ENCODE measurements around the gene MYOM3. TPM values are rescaled to one million over a fixed set of nuclear protein-coding genes. Genes with fewer than 3 reads are reported as not detected.
A peak's percentile ranks its signal among the peaks of the same experiment; 100 is the strongest.

The MYOM3 gene
- total and polyA plus RNA-seq, 2 of the 13 experiments (the other 11 are each of a cell fraction or from before 2014, with no cell fraction given) = 5.8 to 15.3 TPM

GRCh38 chr1:24119859-24120756, 8.2 kb upstream of the MYOM3 start:
- peak overlapping the region; percentile 66 for H3K4me2 ChIP-seq (ENCODE audit: low read depth, low read length)
- WGBS (ENCODE audit: low lambda C conversion rate) = 5% methylated on average over 10 of the region's 17 CpGs
- H3K27ac ChIP-seq (ENCODE audit: extremely low read length, insufficient read depth, low read length) = peak overlapping the region; percentile 79
- peak; percentile 93 for FAIRE-seq
- DNase-seq (ENCODE audit: low spot score) = peak; percentile 85
- peak overlapping the region in 2 of 3 experiments; percentile 0 to 36; a peak in 3 of 6 replicates for H3K4me3 ChIP-seq (replicated peaks in 1 of 3; ENCODE audit: insufficient read depth in 1 of 3, low read depth in 2 of 3, low read length in 3 of 3)
- no peaks in the 10 kb centered on the region for H4K20me1 ChIP-seq (ENCODE audit: insufficient read depth, low read length)
- no peak overlapping the region for H2AFZ ChIP-seq (ENCODE audit: low read length)
- CTCF ChIA-PET (ENCODE audit: low intra/inter-chr PET ratio, low total read pairs) = no interaction called here
- POLR2A ChIA-PET = interaction anchor here (0.7 to 4.3 kb wide), 9 partner anchors 8 to 167 kb away, joined by 3 to 44 read pairs (median 5); partner anchors contain the start of genes IL22RA1, MYOM3 and SRSF10
- in situ Hi-C loops (cut with HindIII; ENCODE audit: extremely low pct_ligation_motif_present, low pct_unique_long_range_greater_than_20kb) (no loop called here), intact Hi-C loops (cut with micrococcal nuclease; ENCODE audit: unreplicated experiment) (no loop called here)
- no peaks in the 10 kb centered on the region for H3K27me3 ChIP-seq (ENCODE audit: control insufficient read depth in 1 of 2, insufficient read depth in 2 of 2, low read length in 2 of 2)
- no peaks in the 10 kb centered on the region for H3K79me2 ChIP-seq (ENCODE audit: insufficient read depth, low read length)
- H3K36me3 ChIP-seq (replicated peaks in 1 of 2; ENCODE audit: control insufficient read depth in 1 of 2, insufficient read depth in 2 of 2, low read length in 2 of 2) = 0 out of 5 replicates have a peak, but pooled peaks cover 0 to under 1% of the 10 kb centered on the region in 2 experiments
- H3K4me1 ChIP-seq (ENCODE audit: insufficient read depth, low read length) = peaks cover 64% of the 10 kb centered on the region
- H3K9ac ChIP-seq (ENCODE audit: insufficient read depth, low read depth, low read length) = peak overlapping the region; percentile 50
- no TSS peak for BruUV-seq (replicated peaks)
- ATAC-seq = peak; percentile 77
- no peaks in the 10 kb centered on the region for H3K9me3 ChIP-seq (ENCODE audit: low read length)
- no peak for TF ChIP-seq ZNF652 (CRISPR knock-in tag; IDR thresholded peaks at IDR 0.05; ENCODE audit: borderline replicate concordance, low read depth)
- TF ChIP-seq PRDM10 (CRISPR knock-in tag; IDR thresholded peaks at IDR 0.05; ENCODE audit: low read depth) = no peak
- no peak for TF ChIP-seq ZNF569 (CRISPR knock-in tag; IDR thresholded peaks at IDR 0.05; ENCODE audit: borderline replicate concordance)
- TF ChIP-seq CEBPZ (IDR thresholded peaks at IDR 0.05; ENCODE audit: low read length) = no peak
- no peak for TF ChIP-seq ZNF432 (CRISPR knock-in tag; IDR thresholded peaks at IDR 0.05; ENCODE audit: borderline replicate concordance)
- TF ChIP-seq SALL1 (CRISPR knock-in tag; IDR thresholded peaks at IDR 0.05) = peak; percentile 65
- no peak for TF ChIP-seq ZSCAN22 (CRISPR knock-in tag; IDR thresholded peaks at IDR 0.05)
- no peak for TF ChIP-seq ZFP36L2 (CRISPR knock-in tag; IDR thresholded peaks at IDR 0.05)
- TF ChIP-seq HIC2 (CRISPR knock-in tag; IDR thresholded peaks at IDR 0.05; ENCODE audit: low read depth) = peak; percentile 15; the same call in 1 of the 2 replicates
- no peak for TF ChIP-seq ELK4 (CRISPR knock-in tag; IDR thresholded peaks at IDR 0.05; ENCODE audit: borderline replicate concordance)

Data from HepG2 (cell line).